GM12878 (cell line): Measurements from ENCODE around the gene DERA.

Experiments used
- EZH2 ChIP-seq: IDR thresholded peaks from 2 replicates; pipeline ENCODE4 v1.6.1; 2012; ENCODE audit warnings: low read depth, mild to moderate bottlenecking, control low read depth, inconsistent platforms, low read length, borderline replicate concordance; ENCODE audit not compliant: control insufficient read depth
- PKNOX1 ChIP-seq: fragments of 450-650 bp; IDR thresholded peaks from 2 replicates; pipeline ENCODE4 v1.6.1; 2016; ENCODE audit warnings: mild to moderate bottlenecking
- TBL1XR1 ChIP-seq: IDR thresholded peaks from 2 replicates; pipeline ENCODE4 v1.6.1; 2012; ENCODE audit warnings: low read depth, low read length, improper control_type of control experiment

GRCh38 chr12:15899282-15899870 is 11.8 kb upstream of the DERA start:
- no peak for TF ChIP-seq PKNOX1
- no peak for TF ChIP-seq EZH2
- no peak for TF ChIP-seq TBL1XR1
